ENCODE data around the gene TCEANC2. TPM values are rescaled to one million over a fixed set of nuclear protein-coding genes. Genes with fewer than 3 reads are reported as not detected.

Gene TCEANC2
- total and polyA plus RNA-seq, 8 donors: 1.1 to 3.8 (median 1.8) TPM

DNA sequence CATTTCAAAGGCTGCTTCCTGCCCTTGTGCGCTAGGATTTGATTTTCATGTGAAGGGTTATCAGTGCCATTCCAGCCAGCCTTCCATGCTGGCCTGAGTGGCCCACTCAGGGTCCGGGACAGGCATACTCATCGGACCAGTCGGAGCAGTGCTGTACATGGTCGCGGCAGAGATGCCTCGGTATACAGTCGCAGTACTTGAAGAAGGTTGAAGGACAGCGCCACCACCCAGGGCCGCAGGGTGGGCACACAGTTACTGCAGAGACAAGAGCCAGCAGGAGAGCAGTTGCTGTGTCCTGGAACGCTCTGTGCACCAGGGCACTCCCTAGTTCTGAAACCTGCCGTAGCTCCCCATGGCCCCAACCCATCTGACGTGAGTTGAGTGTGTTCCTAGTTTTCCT is 44.5 kb upstream of the TCEANC2 start:
- Histone ChIP-seq H3K27me3 (no peaks in the 10 kb centered on the region), H3K4me3 (no peak overlapping the region), H3K27ac (no peak overlapping the region), H3K9me3 (no peaks in the 10 kb centered on the region), H3K36me3 (no peaks in the 10 kb centered on the region), H3K4me1 (no peaks in the 10 kb centered on the region)
- FAIRE-seq (no peak), ATAC-seq (no peak), DNase-seq (no peak)
- intact Hi-C loops (cut with DNase I): no loop called here
- TF ChIP-seq, protein P1, sequence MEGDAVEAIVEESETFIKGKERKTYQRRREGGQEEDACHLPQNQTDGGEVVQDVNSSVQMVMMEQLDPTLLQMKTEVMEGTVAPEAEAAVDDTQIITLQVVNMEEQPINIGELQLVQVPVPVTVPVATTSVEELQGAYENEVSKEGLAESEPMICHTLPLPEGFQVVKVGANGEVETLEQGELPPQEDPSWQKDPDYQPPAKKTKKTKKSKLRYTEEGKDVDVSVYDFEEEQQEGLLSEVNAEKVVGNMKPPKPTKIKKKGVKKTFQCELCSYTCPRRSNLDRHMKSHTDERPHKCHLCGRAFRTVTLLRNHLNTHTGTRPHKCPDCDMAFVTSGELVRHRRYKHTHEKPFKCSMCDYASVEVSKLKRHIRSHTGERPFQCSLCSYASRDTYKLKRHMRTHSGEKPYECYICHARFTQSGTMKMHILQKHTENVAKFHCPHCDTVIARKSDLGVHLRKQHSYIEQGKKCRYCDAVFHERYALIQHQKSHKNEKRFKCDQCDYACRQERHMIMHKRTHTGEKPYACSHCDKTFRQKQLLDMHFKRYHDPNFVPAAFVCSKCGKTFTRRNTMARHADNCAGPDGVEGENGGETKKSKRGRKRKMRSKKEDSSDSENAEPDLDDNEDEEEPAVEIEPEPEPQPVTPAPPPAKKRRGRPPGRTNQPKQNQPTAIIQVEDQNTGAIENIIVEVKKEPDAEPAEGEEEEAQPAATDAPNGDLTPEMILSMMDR (IDR thresholded peaks at IDR 0.05): no peak
- WGBS, 2 donors: 57 to 58% methylated on average over 13 of the region's 13 CpGs

DNA sequence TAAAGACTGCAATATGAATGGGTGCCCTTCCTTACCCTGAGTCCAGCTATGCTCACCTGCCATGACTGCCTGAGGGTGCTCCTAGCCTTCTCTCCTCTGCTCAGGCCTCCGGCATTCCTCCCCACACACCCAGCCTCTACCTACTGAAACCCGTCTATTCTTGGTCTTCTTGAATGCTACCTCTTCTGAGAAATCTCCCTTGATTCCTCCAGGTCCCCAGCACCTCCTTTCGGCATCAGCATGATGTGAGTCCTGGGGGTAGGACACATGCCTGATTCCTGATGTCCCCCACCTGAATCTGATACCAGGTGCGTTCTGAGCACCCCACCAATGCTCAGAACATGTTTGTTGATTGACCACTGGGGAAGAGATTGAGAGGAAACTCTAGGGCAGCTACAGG is 44.0 kb upstream of the TCEANC2 start:
- WGBS, 2 donors: 72 to 76% methylated on average over 4 of the region's 4 CpGs
- TF ChIP-seq, protein P1 (IDR thresholded peaks at IDR 0.05): no peak
- H3K9me3 ChIP-seq: no peaks in the 10 kb centered on the region
- no peak overlapping the region for H3K4me3 ChIP-seq
- H3K27me3 ChIP-seq: no peaks in the 10 kb centered on the region
- FAIRE-seq: no peak
- H3K4me1 ChIP-seq: no peaks in the 10 kb centered on the region
- intact Hi-C loops (cut with DNase I): no loop called here
- no peaks in the 10 kb centered on the region for H3K36me3 ChIP-seq
- DNase-seq: no peak
- no peak for ATAC-seq
- no peak overlapping the region for H3K27ac ChIP-seq

DNA sequence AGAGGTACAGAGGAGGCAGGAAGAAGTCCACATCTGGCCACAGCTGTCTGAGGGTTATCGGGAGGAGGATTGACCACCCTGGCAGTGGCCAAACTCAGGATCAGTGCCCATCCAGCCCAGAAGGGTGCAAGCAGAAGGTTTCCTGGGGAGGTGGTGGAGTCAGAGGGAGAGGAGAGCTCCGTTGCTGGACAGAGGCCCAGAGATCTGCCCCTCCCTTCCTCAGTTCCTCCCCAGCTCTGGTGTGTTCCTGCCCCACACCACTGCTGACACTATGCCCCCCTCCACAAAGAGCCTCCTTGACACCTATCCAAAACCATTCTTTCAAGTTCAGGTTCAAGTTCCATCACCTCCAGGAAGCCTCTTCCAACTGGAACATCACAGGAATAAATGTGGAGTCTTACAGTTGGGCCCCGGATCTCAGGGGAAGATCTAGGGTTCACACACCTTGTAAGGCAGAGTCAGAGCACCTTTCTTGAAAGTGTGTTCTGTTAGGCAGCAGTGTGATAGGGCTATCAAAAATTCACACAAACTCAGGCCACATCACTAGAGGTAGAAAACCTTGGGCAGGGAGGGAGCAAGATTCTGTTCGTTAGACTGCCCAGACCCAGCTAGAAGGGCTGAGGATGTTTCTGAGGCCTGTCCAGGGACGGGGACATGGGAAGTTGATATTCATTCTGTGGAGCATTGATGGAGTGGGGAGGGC is 42.8 kb upstream of the TCEANC2 start:
- Histone ChIP-seq H3K27me3 (no peaks in the 10 kb centered on the region), H3K36me3 (no peaks in the 10 kb centered on the region), H3K4me1 (no peaks in the 10 kb centered on the region), H3K9me3 (no peaks in the 10 kb centered on the region), H3K27ac (no peak overlapping the region), H3K4me3 (no peak overlapping the region)
- WGBS, 2 donors: 57 to 70% methylated on average over 5 of the region's 5 CpGs
- intact Hi-C loops (cut with DNase I): no loop called here
- no peak for ATAC-seq
- FAIRE-seq: no peak
- TF ChIP-seq, protein P1 (IDR thresholded peaks at IDR 0.05): no peak
- no peak for DNase-seq

DNA sequence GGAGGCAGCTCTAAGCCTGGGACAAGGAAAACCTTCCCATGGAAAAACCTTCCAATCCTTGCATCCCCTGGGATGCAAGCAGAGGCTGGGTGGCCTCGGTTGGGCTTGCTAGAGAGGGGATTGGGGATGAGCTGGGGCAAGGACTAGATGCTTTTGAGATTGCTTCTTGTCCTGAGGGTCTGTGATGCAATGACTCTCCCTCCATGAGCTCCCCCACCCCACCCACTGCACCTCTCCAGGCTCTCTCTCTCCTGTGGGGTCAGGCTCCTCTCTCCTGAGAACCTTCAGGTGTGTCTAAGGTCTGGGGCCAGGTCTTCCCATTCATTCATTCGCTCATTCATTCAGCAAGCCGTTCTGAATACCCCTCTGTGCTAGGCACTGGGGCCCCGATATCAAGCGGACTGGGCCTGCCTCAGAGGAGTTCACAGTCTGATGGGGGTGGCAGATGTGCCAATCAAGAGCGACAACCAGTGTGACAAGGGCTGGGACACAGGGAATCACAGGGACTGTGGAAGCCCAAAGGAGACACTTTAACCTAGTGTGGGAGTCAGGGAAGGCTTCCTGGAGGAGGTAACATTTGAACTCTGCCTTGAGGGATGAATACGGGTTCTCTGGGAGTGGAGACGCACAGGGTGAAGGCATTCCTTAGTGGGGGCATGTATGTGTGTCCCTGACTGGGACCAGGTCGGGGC is 41.9 kb upstream of the TCEANC2 start:
- FAIRE-seq (no peak), DNase-seq (no peak), ATAC-seq (no peak)
- no peaks in the 10 kb centered on the region for H3K9me3 ChIP-seq
- H3K27ac ChIP-seq: no peak overlapping the region
- no peaks in the 10 kb centered on the region for H3K27me3 ChIP-seq
- no peak overlapping the region for H3K4me3 ChIP-seq
- TF ChIP-seq, protein P1 (IDR thresholded peaks at IDR 0.05): no peak
- WGBS, 2 donors: 62 to 77% methylated on average over 9 of the region's 9 CpGs
- H3K36me3 ChIP-seq: no peaks in the 10 kb centered on the region
- intact Hi-C loops (cut with DNase I): no loop called here
- no peaks in the 10 kb centered on the region for H3K4me1 ChIP-seq

DNA sequence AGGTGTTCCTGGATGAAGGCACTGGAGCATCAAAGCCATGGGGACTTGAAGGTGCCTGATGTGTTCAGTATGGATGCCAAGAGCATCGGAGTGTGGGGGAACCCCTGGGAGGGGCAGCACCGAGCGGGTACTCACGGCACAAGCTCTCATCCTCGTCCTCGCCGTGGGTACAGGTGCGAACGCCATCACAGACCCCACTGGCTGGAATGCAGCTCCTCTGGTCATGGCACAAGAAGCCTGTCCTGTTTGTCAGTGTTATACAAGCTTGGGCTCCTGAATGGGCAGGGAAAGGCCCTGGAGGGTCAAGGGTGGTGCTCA is 41.4 kb upstream of the TCEANC2 start:
- no peak overlapping the region for H3K4me3 ChIP-seq
- TF ChIP-seq, protein P1 (IDR thresholded peaks at IDR 0.05): no peak
- H3K36me3 ChIP-seq: no peaks in the 10 kb centered on the region
- FAIRE-seq (no peak), DNase-seq (no peak), ATAC-seq (no peak)
- no peaks in the 10 kb centered on the region for H3K9me3 ChIP-seq
- H3K27me3 ChIP-seq: no peaks in the 10 kb centered on the region
- H3K27ac ChIP-seq: no peak overlapping the region
- intact Hi-C loops (cut with DNase I): no loop called here
- 63 to 76% methylated on average over 9 of the region's 9 CpGs for WGBS, 2 donors
- H3K4me1 ChIP-seq: no peaks in the 10 kb centered on the region
